HL-60/S4 treated with phorbol 12-myristate 13-acetate at 8.2 ng/mL for 4 days and 3 days (cell line): ENCODE measurements around the gene MAD1L1.

Source experiments
- in situ Hi-C: fragments of 300-500 bp; cut with MboI; formaldehyde crosslinking; loops from 2 replicates; pipeline ENCODE4 v1.15.0; 2022; ENCODE audit warnings: low sequenced_read_pairs

The MAD1L1 gene

GRCh38 chr7:1909476-1909875 is 323.3 kb downstream of the MAD1L1 start:
- in situ Hi-C loops = no loop called here

GRCh38 chr7:1908823-1909420 is 323.8 kb downstream of the MAD1L1 start:
- in situ Hi-C loops = no loop called here

- in situ Hi-C loops = no loop called here
Measured at GRCh38 chr7:1907751-1908365, 324.9 kb downstream of the MAD1L1 start.

- in situ Hi-C loops = no loop called here
Measured at GRCh38 chr7:1906988-1907745, 325.6 kb downstream of the MAD1L1 start.

- in situ Hi-C loops = no loop called here
Measured at GRCh38 chr7:1906087-1906830, 326.5 kb downstream of the MAD1L1 start.

- in situ Hi-C loops = no loop called here
Measured at GRCh38 chr7:1902231-1902855, 330.4 kb downstream of the MAD1L1 start.

- in situ Hi-C loops = no loop called here
Measured at GRCh38 chr7:1901431-1902210, 331.1 kb downstream of the MAD1L1 start.

GRCh38 chr7:1900847-1901246 is 331.9 kb downstream of the MAD1L1 start:
- in situ Hi-C loops = no loop called here

- in situ Hi-C loops = no loop called here
Measured at GRCh38 chr7:1899951-1900762, 332.6 kb downstream of the MAD1L1 start.

- in situ Hi-C loops = no loop called here
Measured at GRCh38 chr7:1899196-1899595, 333.5 kb downstream of the MAD1L1 start.

GRCh38 chr7:1898628-1899185 is 334.0 kb downstream of the MAD1L1 start:
- in situ Hi-C loops = no loop called here

- in situ Hi-C loops = no loop called here
Measured at GRCh38 chr7:1897861-1898627, 334.7 kb downstream of the MAD1L1 start.

- in situ Hi-C loops = no loop called here
Measured at GRCh38 chr7:1897076-1897860, 335.5 kb downstream of the MAD1L1 start.

GRCh38 chr7:1895664-1896515 is 336.9 kb downstream of the MAD1L1 start:
- in situ Hi-C loops = no loop called here

- in situ Hi-C loops = no loop called here
Measured at GRCh38 chr7:1894906-1895663, 337.7 kb downstream of the MAD1L1 start.

GRCh38 chr7:1894313-1894900 is 338.3 kb downstream of the MAD1L1 start:
- in situ Hi-C loops = no loop called here
